G401 (cell line): ENCODE data around the gene TFIP11. TPM values are rescaled to one million over a fixed set of nuclear protein-coding genes. Genes with fewer than 3 reads are reported as not detected.
A peak's percentile ranks its signal among the peaks of the same experiment; 100 is the strongest.

Experiments
- DNase-seq: peaks from one replicate; pipeline ENCODE4 v3.0.0-alpha.2; 2015; ENCODE audit warnings: low spot score
- in situ Hi-C: cut with HindIII; loops from 2 replicates; pipeline ENCODE4 v1.10.0; 2016; ENCODE audit warnings: low sequenced_read_pairs, mixed read lengths
- total RNA-seq: library from RNA; depleted of rRNA; stranded (reverse); fragments of >200 nt; shearing (Covaris generic); gene quantifications from 2 replicates; pipeline ENCODE4 v1.2.3, GENCODE V29; 2014

The TFIP11 gene
- total RNA-seq, 1 experiment from 2014 or later = 39.1 TPM

- no peak for DNase-seq
- in situ Hi-C loops = no loop called here
These were observed 3.7 kb upstream of the TFIP11 start for GRCh38 chr22:26515931-26516330.

- in situ Hi-C loops = no loop called here
These were observed 2.3 kb upstream of the TFIP11 start for GRCh38 chr22:26514419-26515161.

GRCh38 chr22:26513838-26514237, 1.6 kb upstream of the TFIP11 start:
- in situ Hi-C loops = no loop called here
- DNase-seq = no peak

More at GRCh38 chr22:26514419-26515161, 2.3 kb upstream of the TFIP11 start:
- no peak for DNase-seq

GRCh38 chr22:26508148-26508547, 4.1 kb downstream of the TFIP11 start:
- DNase-seq = no peak
- in situ Hi-C loops = no loop called here

GRCh38 chr22:26503758-26504157, 8.5 kb downstream of the TFIP11 start:
- in situ Hi-C loops = no loop called here
- no peak for DNase-seq

- no peak for DNase-seq
- in situ Hi-C loops = no loop called here
These were observed 9.3 kb downstream of the TFIP11 start for GRCh38 chr22:26502688-26503561.

GRCh38 chr22:26501996-26502395, 10.3 kb downstream of the TFIP11 start:
- in situ Hi-C loops = no loop called here
- no peak for DNase-seq

- DNase-seq = no peak
- in situ Hi-C loops = no loop called here
These were observed 13.0 kb downstream of the TFIP11 start for GRCh38 chr22:26499188-26499703.

GRCh38 chr22:26496456-26496855, 15.8 kb downstream of the TFIP11 start:
- no peak for DNase-seq
- in situ Hi-C loops = no loop called here

GRCh38 chr22:26494506-26494905, 17.8 kb downstream of the TFIP11 start:
- no peak for DNase-seq
- in situ Hi-C loops = no loop called here

- in situ Hi-C loops = no loop called here
- no peak for DNase-seq
These were observed 20.1 kb downstream of the TFIP11 start for GRCh38 chr22:26492220-26492619.

GRCh38 chr22:26489447-26490036, 22.7 kb downstream of the TFIP11 start:
- in situ Hi-C loops = no loop called here
- no peak for DNase-seq

- DNase-seq = no peak
- in situ Hi-C loops = no loop called here
These were observed 24.3 kb downstream of the TFIP11 start for GRCh38 chr22:26487996-26488395.

GRCh38 chr22:26486394-26486793, 25.9 kb downstream of the TFIP11 start:
- in situ Hi-C loops = no loop called here
- DNase-seq = no peak

GRCh38 chr22:26485806-26486390, 26.4 kb downstream of the TFIP11 start:
- DNase-seq = no peak
- in situ Hi-C loops = no loop called here

GRCh38 chr22:26485013-26485412, 27.3 kb downstream of the TFIP11 start:
- in situ Hi-C loops = no loop called here
- DNase-seq = no peak

GRCh38 chr22:26484360-26484706, 27.9 kb downstream of the TFIP11 start:
- in situ Hi-C loops = no loop called here
- no peak for DNase-seq

- DNase-seq = peak; percentile 85
- in situ Hi-C loops = no loop called here
These were observed 28.6 kb downstream of the TFIP11 start, which contains the start of the genes HPS4 and SRRD for GRCh38 chr22:26483439-26484359. TSS of gene HPS4 (minus strand) at chr22:26483783. CDS start at chr22:26481762, 2,021 bp downstream. TSS of gene SRRD (plus strand) at chr22:26483877. CDS start at chr22:26483891, 14 bp downstream.
